Thymus (tissue), 11 donors: Measurements from ENCODE around the gene NRG3. TPM values are rescaled to one million over a fixed set of nuclear protein-coding genes. Genes with fewer than 3 reads are reported as not detected.

Source experiments
- DNase-seq, 9 donors: peaks; one replicate each; pipeline ENCODE4 v3.0.0-alpha.2; 2013; ENCODE audit warnings: low spot score in 9 of 9, low read depth in 6 of 9, missing footprints in 1 of 9
- H3K27ac ChIP-seq, 2 donors: one replicate each; pipeline ENCODE4 v1.5.1; 2013; ENCODE audit warnings: control low read depth in 1 of 2, low read depth in 1 of 2, low read length in 1 of 2, mild to moderate bottlenecking in 1 of 2, moderate library complexity in 1 of 2
- H3K27me3 ChIP-seq, 2 donors: one replicate each; pipeline ENCODE4 v1.5.1; 2013; ENCODE audit warnings: low read length in 1 of 2; ENCODE audit not compliant: control insufficient read depth in 2 of 2, insufficient read depth in 1 of 2
- H3K36me3 ChIP-seq, 2 donors: one replicate each; pipeline ENCODE4 v1.5.1; 2013; ENCODE audit warnings: low read length in 1 of 2, mild to moderate bottlenecking in 1 of 2, moderate library complexity in 1 of 2; ENCODE audit not compliant: control insufficient read depth in 2 of 2, insufficient read depth in 2 of 2
- H3K4me1 ChIP-seq, 2 donors: one replicate each; pipeline ENCODE4 v1.5.1; 2013; ENCODE audit warnings: low read length in 2 of 2; ENCODE audit not compliant: control insufficient read depth in 2 of 2, insufficient read depth in 2 of 2
- H3K4me3 ChIP-seq, 2 donors: one replicate each; pipeline ENCODE4 v1.5.1; 2013; ENCODE audit warnings: low read length in 2 of 2, control low read depth in 1 of 2, mild to moderate bottlenecking in 1 of 2
- H3K9me3 ChIP-seq, 2 donors: one replicate each; pipeline ENCODE4 v1.5.1; 2013; ENCODE audit warnings: low read length in 1 of 2, mild to moderate bottlenecking in 1 of 2; ENCODE audit not compliant: control insufficient read depth in 2 of 2, insufficient read depth in 1 of 2
- WGBS: extraction: QIAGEN DNeasy Blood & Tissue Kit; methylation state at CpG from one replicate; pipeline ENCODE4 v1.1.7; 2013; 5-methylcytosine and 5-hydroxymethylcytosine counted together
- polyA plus RNA-seq: library from polyadenylated mRNA; stranded (reverse); fragments of 200-250 nt; gene quantifications from one replicate; pipeline ENCODE4 v1.2.3, GENCODE V29; 2013
- total RNA-seq: library from RNA; stranded (reverse); fragments of 120-200 nt; gene quantifications from one replicate; pipeline ENCODE4 v1.2.4, GENCODE V29; 2013
- donor health status: healthy.

Gene NRG3
- total and polyA plus RNA-seq, 2 donors: 0.09 TPM; not detected in 1

DNA sequence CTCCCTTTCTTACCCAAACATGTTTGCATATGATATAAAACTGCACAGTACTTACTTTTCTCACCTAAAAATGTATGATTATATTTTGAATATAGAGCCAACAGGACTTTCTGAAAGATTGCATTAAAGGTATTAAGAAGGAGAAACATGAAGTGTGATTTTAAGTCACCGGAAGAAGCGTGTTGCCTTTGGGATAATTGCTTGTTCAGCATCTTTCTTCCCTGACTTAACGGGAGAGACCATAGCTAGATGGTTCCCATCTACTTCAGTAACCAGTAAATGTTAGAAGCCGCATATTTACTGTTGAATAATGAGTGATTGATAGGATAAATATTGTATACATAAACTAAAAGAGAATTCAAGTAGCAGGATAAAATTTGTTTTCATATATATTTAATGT is 197.1 kb downstream of the NRG3 start:
- no peaks in the 10 kb centered on the region for H3K4me1 ChIP-seq
- H3K4me3 ChIP-seq: no peak overlapping the region
- WGBS: 95% methylated on average over 4 of the region's 4 CpGs
- H3K36me3 ChIP-seq: no peaks in the 10 kb centered on the region
- no peaks in the 10 kb centered on the region for H3K9me3 ChIP-seq
- no peak overlapping the region for H3K27ac ChIP-seq
- H3K27me3 ChIP-seq: no peaks in the 10 kb centered on the region
- no peak for DNase-seq

DNA sequence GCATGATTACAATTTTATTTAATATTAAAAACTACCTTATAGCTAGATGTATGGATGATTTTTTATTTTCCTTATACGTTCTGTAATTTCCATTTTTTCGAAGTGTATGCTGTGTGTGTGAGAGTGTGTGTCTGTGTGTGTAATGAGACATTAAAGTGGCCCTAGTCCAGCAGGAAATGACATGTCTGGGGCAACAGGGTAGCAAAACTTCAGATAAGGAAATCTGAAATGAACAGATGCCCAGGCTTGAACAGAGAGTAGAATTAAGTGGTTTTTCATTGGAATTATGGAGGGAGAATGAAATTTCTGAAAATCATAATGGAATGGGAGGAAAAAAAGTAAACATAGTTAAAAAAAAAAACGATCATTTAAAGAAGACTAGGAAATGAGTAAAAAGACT is 200.6 kb downstream of the NRG3 start:
- Histone ChIP-seq H3K36me3 (no peaks in the 10 kb centered on the region), H3K27ac (no peak overlapping the region), H3K9me3 (no peaks in the 10 kb centered on the region), H3K27me3 (no peaks in the 10 kb centered on the region), H3K4me1 (no peaks in the 10 kb centered on the region), H3K4me3 (no peak overlapping the region)
- 69% methylated on average over 3 of the region's 3 CpGs for WGBS
- DNase-seq: no peak

- Histone ChIP-seq H3K9me3 (peaks cover 1 to 3% of the 10 kb centered on the region in 2 donors), H3K4me1 (no peaks in the 10 kb centered on the region), H3K27me3 (no peaks in the 10 kb centered on the region), H3K4me3 (no peak overlapping the region), H3K27ac (no peak overlapping the region), H3K36me3 (no peaks in the 10 kb centered on the region)
- no peak for DNase-seq
- 89% methylated on average over 2 of the region's 2 CpGs for WGBS
Observed at GRCh38 chr10:82084496-82084895, 209.5 kb downstream of the NRG3 start.

- Histone ChIP-seq H3K36me3 (no peaks in the 10 kb centered on the region), H3K9me3 (peaks cover 1 to 3% of the 10 kb centered on the region in 2 donors), H3K4me1 (no peaks in the 10 kb centered on the region), H3K4me3 (no peak overlapping the region), H3K27ac (no peak overlapping the region), H3K27me3 (no peaks in the 10 kb centered on the region)
- WGBS: 80% methylated on average over 7 of the region's 7 CpGs
- no peak for DNase-seq
Observed at GRCh38 chr10:82084904-82085303, 209.9 kb downstream of the NRG3 start.

GRCh38 chr10:82089327-82089726 is 214.3 kb downstream of the NRG3 start:
- peaks cover 0 to 1% of the 10 kb centered on the region in 2 donors for H3K9me3 ChIP-seq
- H3K4me3 ChIP-seq: no peak overlapping the region
- no peaks in the 10 kb centered on the region for H3K27me3 ChIP-seq
- WGBS: 42% methylated on average over 2 of the region's 2 CpGs
- no peaks in the 10 kb centered on the region for H3K4me1 ChIP-seq
- H3K27ac ChIP-seq: no peak overlapping the region
- no peaks in the 10 kb centered on the region for H3K36me3 ChIP-seq
- no peak for DNase-seq

GRCh38 chr10:82091413-82091812 is 216.4 kb downstream of the NRG3 start:
- DNase-seq: no peak
- Histone ChIP-seq H3K27me3 (no peaks in the 10 kb centered on the region), H3K36me3 (no peaks in the 10 kb centered on the region), H3K4me3 (no peak overlapping the region), H3K4me1 (no peaks in the 10 kb centered on the region), H3K9me3 (no peaks in the 10 kb centered on the region), H3K27ac (no peak overlapping the region)
- WGBS: 81% methylated on average over 4 of the region's 4 CpGs

DNA sequence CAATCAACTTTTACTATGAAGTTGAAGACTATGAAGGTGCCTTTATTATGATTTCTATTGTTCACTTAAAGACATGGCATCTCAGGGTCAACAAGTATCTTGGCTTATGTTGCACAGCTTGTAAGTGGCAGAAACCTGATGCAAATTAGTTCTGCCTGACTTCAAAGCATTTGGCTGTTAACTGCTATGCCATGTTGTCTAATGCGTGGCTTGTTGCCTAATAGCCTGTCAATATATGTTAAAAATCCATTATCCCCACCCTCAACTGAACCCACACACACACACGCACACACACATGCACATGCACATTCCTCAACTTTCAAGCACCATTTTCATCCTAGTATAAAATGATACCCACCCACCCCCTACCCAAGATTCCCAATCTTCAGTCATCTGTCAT is 217.1 kb downstream of the NRG3 start:
- no peaks in the 10 kb centered on the region for H3K4me1 ChIP-seq
- H3K27ac ChIP-seq: no peak overlapping the region
- no peaks in the 10 kb centered on the region for H3K27me3 ChIP-seq
- 47% methylated on average over 2 of the region's 2 CpGs for WGBS
- H3K9me3 ChIP-seq: no peaks in the 10 kb centered on the region
- no peak for DNase-seq
- H3K4me3 ChIP-seq: no peak overlapping the region
- H3K36me3 ChIP-seq: no peaks in the 10 kb centered on the region

DNA sequence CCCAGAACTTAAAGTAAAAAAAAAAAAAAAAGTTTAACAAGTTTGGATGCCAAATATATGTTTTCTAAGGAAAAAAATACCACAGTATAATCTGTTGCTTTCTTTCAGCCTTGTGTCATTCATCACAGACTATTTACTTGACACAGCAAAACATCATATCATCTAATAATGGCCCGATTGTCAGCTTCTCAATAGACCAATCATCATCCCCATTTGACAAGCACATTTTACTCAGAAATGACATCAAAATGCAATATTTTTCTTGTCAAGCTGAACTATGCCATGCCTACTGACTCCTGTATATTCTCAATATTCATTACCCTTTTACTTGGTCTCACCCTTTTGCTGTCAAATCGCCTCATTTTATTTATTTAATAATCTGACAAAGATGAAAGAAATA is 249.7 kb downstream of the NRG3 start:
- Histone ChIP-seq H3K4me3 (no peak overlapping the region), H3K27ac (no peak overlapping the region), H3K4me1 (no peaks in the 10 kb centered on the region), H3K36me3 (no peaks in the 10 kb centered on the region), H3K9me3 (no peaks in the 10 kb centered on the region), H3K27me3 (no peaks in the 10 kb centered on the region)
- no peak for DNase-seq
- WGBS: 92% methylated on average over 2 of the region's 2 CpGs

DNA sequence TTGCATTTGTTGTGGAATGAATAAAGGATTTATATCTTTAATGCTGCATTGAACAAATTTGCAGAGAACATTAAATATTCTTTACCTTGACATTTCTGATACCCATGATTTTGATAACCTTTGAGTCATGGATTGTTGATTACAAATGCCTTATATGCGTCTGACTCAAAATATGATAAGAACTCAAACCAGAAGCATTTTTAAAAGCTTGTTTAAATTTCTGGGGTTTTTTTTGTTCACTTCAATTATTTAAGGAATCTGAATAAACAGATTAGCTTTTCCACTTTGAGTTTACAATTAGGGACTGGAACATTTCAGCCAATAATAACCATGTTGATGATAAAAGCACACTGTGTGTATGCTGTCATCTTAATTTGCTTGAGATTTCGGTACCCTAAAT is 253.5 kb downstream of the NRG3 start:
- H3K9me3 ChIP-seq: no peaks in the 10 kb centered on the region
- no peaks in the 10 kb centered on the region for H3K36me3 ChIP-seq
- no peak overlapping the region for H3K4me3 ChIP-seq
- no peaks in the 10 kb centered on the region for H3K27me3 ChIP-seq
- 91% methylated on average over 2 of the region's 2 CpGs for WGBS
- DNase-seq: no peak
- no peaks in the 10 kb centered on the region for H3K4me1 ChIP-seq
- no peak overlapping the region for H3K27ac ChIP-seq

DNA sequence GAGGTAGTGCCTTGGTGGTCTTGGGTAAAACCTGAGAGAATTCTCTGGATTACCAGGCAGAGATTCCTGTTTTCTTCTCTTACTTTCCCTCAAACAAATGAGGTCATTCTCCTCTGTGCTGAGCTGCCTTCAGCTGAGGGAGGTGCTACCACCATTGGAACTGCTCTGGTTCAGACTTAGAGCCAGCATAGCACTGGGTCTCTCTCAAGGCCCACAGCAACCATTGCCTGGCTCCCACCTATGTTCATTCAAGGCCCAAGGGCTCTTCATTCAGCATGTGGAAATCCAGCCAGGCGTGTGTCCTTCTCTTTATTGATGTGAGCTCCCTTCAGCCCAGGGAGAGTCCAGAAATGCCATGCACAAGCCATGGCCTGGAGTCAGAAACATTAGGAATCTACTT is 261.1 kb downstream of the NRG3 start:
- H3K4me3 ChIP-seq: no peak overlapping the region
- WGBS: 93% methylated on average over 1 of the region's 1 CpG
- H3K9me3 ChIP-seq: no peaks in the 10 kb centered on the region
- no peak for DNase-seq
- no peaks in the 10 kb centered on the region for H3K4me1 ChIP-seq
- no peaks in the 10 kb centered on the region for H3K27me3 ChIP-seq
- H3K36me3 ChIP-seq: no peaks in the 10 kb centered on the region
- H3K27ac ChIP-seq: no peak overlapping the region
